GM18526 (cell line): Measurements from ENCODE around the gene PDE9A.

Source experiments
- POLR2A ChIP-seq: IDR thresholded peaks from 3 replicates; pipeline ENCODE4 v1.6.1; 2011; ENCODE audit not compliant: insufficient read length; ENCODE audit errors: extremely low read depth

PDE9A gene

DNA sequence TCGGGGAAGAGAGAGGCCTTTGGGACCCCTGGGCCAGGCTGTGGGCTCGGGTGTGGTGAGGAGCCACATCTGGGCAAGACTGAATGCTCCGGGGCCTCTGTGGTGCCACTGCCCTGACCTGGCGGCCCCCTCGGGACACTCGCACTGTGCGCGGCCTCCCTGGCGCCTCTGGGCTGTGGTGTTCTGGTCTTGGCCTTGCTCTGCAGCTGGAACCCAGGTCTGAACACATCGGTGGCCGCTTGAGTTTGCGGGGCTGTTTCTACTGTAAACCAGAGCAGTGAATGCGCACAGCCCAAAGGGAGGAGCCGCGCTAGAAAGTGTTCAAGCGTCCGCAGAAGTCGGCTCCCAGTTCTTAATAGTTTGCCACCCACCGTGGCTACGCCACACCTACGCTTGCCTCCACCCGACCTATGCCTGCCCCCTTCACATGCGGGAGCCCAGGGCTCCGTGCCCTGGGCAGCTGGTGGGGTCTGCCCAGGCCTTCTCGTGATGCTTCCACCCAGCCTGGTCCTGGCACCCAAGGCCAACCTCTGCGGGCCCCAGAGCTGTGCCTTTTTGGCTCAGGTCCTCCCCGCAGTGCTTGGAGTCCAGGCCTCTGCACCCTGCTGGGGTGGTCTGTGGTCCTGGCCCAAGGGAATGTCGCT is 4.4 kb downstream of the PDE9A start:
- TF ChIP-seq POLR2A, result no peak

- no peak for TF ChIP-seq POLR2A
These were observed 5.1 kb downstream of the PDE9A start for GRCh38 chr21:42658320-42659105.

DNA sequence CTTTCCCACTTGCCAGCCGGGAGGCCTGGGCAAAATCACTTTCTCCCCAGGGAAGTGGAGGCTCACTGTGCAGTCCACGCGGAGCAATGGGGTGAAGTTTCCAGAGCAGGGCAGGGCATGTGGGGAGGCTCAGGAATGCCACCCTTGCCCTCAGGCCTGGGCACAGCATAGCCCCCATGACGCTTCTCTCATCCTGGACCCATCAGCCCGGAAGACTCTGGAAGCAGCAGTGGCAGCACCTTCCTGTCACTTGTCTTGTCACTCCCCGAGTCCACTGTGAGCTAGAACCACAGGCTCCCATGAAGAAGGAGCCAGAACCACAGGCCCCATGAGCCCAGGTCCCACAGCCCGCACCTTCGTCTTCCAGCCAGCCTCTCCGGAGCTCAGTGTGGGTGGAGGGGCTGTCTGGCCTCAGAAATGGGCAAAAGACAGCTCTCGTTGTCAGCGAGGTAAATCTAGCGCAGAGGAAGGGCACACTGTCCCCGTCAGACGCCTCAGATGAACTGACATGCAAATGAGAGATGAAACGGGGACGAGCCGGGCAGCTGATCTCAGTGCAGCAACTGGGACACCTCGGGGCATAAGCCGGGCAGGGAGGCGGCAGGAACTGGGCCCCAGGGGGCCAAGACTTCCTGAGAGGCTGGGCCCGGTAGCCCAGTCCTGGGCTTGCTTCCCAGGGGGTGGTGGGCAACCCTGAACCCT is 6.1 kb downstream of the PDE9A start:
- TF ChIP-seq POLR2A, result no peak

DNA sequence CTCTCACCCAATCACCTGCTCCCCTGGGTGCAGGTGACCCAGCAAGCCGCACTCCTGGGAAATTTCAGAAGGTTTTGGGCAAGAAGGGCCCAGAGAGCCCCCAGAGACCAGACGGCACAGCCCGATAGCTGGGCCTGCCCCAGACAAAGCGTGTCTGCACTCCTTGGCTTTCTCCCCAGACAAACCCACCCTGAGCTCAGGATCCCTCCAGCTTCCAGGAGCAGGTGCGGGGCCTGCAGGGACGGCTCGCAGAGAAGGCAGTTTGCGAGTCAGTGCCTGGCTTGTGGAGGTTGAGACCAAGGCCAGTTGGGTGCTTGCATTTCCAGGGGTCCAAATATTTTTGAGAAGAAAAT is 6.7 kb downstream of the PDE9A start:
- no peak for TF ChIP-seq POLR2A

DNA sequence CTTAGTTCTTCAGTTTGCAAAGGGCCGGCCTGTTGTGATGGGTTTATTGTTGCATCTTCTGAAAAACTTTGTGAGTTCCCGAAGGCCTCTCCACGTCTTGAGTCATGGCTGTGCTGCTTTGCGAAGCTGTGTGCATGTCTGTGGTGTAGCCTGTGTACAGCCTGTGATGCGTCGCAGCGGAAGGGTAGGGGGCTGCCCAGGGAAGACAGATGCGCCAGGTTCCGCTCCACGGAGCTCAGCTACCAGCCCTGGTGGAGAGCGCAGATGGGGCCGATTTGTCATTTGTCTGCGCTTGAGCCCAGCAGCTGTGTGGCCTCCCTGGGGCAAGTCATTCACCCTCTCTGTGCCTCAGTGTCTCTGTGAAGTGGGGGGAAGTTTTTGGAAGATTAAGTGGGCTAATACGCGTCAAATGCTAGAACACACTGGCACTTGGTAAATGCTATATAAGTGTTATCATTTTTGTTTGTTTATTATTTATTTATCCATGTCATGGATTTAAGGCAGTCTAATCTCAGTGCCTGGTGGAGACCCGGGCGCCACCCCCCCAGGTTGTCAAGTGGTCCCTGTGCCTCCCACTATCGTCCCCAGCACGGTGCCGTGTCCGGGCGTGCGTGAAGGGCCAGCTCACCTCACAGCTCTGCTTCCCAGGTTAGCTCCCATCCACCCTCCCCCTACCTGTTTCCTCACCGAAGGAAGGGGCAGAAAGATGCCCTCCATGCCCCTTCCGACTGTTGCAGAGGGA is 8.4 kb downstream of the PDE9A start:
- no peak for TF ChIP-seq POLR2A

- TF ChIP-seq POLR2A, result no peak
These were observed 9.2 kb downstream of the PDE9A start for GRCh38 chr21:42662430-42663199.

DNA sequence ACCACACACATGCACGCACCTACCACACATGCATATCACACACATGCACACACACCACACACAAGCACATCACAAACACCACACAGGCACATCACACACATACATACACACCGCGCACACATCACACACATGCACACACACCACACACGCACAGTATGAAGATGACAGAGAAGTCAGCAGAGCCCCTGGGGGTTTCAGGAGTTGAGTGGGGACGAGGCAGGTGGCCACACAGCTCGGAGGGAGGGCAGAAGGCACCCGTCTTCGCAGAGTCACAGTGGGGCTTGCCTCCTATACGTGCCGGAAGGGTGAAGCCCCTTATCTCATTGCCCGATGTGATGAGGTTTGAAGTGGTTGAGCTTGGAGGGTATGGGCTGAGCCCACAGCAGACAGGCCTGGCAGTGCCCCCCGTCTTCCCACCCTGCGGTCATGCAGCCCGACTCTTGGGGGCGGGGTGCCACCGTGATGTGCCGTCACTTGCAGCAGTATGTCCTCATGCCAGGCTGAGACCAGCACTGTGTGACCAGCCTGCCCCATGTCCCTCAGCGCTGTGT is 9.9 kb downstream of the PDE9A start:
- no peak for TF ChIP-seq POLR2A

GRCh38 chr21:42663860-42664535 is 10.6 kb downstream of the PDE9A start:
- TF ChIP-seq POLR2A, result no peak

DNA sequence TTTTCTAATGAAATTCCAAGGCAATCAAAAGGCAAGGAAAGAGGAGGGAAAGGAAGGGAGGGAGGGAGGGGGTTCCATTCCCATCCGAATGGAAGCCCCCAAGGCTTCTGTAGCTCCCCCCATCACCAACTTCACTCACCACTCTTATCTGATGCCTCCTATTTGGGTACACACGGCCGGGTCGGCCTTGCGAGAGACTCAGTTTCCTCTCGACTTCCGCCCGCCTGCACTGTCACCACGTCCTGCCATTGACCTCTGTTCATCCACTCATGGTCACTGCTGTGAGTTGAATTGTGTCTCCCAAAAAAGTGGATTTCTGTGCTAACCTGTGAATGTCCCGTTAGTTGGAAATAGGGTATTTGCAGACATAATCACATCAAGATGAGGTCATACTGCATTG is 11.2 kb downstream of the PDE9A start:
- no peak for TF ChIP-seq POLR2A

DNA sequence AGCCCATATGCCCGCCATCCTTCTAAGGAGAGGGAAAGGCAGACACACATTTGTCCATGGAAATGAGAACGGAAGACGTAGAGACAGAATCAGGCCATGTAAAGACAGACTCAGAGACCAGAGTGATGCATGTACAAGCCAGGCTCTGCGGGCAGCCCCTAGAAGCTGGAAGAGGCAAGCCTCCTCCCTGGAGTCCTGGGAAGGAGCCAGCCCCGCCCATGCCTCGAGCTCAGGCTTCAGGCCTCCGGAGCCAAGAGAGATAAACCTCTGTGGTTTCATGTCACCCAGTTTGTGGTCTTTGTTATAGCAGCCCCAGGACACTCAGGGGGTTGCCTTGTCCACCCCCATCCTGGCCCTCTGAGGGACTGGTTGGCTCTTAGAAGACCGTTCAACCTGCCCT is 11.6 kb downstream of the PDE9A start:
- no peak for TF ChIP-seq POLR2A

DNA sequence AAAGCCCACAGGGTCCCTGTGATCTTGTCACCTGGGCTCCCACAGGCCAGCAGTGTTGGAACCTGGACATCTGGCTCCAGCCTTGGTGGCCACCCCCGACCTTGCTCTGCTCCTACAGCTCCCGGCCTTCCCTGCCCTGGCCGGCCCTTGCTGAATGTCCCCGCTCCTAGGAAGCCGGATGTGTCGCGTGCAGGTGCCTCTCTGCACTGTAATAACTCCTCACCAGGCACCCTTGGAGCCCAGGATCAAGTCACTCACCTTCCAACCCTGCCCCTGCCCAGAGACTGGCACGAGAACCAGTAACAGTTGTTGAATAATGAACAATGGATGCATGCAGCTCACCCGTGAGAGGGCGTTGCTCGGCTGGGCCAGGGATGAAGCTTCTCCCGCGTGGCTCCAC is 12.1 kb downstream of the PDE9A start:
- no peak for TF ChIP-seq POLR2A

DNA sequence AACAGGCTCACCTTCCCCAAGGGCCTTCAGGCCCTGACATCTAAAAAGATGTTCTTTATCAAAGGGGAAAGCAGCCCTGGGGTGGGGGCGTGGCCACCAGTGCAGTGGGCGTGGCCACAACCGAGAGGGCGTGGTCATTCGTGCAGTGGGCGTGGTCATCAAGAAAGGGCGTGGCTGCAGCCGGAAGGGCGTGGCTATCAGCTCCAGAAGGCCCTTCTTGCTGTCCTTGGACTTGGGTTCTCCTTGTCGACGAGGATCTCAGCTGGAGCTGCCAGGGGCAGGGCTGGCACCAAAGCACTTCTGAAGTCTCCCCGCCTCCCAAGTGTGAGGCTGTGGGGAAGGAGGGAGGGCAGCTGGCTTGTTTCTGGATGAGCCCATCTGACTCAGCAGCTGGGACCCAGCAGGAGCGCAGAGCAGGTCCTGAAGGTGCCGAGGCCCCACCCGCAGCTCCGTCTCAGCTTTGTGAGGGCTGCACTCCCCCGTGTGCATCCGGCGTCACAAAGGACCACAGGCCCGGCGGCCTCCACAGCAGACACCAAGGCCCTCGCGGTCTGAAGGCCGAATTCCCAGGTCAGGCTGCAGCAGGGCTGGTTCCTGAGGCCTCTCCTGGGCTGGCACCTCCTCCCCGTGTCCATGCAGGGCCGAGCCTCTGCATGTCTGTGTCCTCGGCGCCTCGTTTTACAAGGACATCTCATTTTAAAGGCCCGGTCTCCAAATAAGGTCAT is 12.8 kb downstream of the PDE9A start:
- no peak for TF ChIP-seq POLR2A

GRCh38 chr21:42666925-42667324 is 13.5 kb downstream of the PDE9A start:
- no peak for TF ChIP-seq POLR2A
